Chondrocyte (in vitro differentiated cells): ENCODE data around the gene HPSE2. TPM values are rescaled to one million over a fixed set of nuclear protein-coding genes. Genes with fewer than 3 reads are reported as not detected.
"Not testable (repeated sequence)": the region's sequence is repeated elsewhere in the genome, so short reads cannot be mapped to it uniquely, and the experiment has no call there.

Source experiments
- DNase-seq: peaks from one replicate; pipeline ENCODE4 v3.0.0; 2021; ENCODE audit warnings: mixed read lengths, low spot score
- H3K27ac Mint-ChIP-seq: one replicate; pipeline ENCODE4 v1.8.0; 2021; ENCODE audit warnings: mild to moderate bottlenecking, moderate library complexity, mixed read lengths; ENCODE audit not compliant: unreplicated experiment
- H3K27me3 Mint-ChIP-seq: 2 replicates; pipeline ENCODE4 v1.8.0; 2021; ENCODE audit warnings: low read depth, mixed read lengths
- H3K36me3 Mint-ChIP-seq: 2 replicates; pipeline ENCODE4 v1.8.0; 2021; ENCODE audit warnings: low read depth, mixed read lengths
- H3K4me1 Mint-ChIP-seq: 2 replicates; pipeline ENCODE4 v1.8.0; 2021; ENCODE audit warnings: low read depth, mild to moderate bottlenecking, mixed read lengths
- H3K4me3 Mint-ChIP-seq: one replicate; pipeline ENCODE4 v1.8.0; 2021; ENCODE audit warnings: mild to moderate bottlenecking, moderate library complexity, mixed read lengths; ENCODE audit not compliant: unreplicated experiment
- H3K9me3 Mint-ChIP-seq: 2 replicates; pipeline ENCODE4 v1.8.0; 2021; ENCODE audit warnings: low read depth, mixed read lengths
- total RNA-seq: library from RNA; stranded (reverse); gene quantifications from 3 replicates; pipeline ENCODE4 v1.2.1, GENCODE V29; 2021
- TF ChIP-seq, protein P1 (sequence below): fragments of 200-600 bp; sonication (generic); IDR thresholded peaks from 2 replicates; pipeline ENCODE4 v1.5.0; 2021; ENCODE audit warnings: antibody characterized with exemption, mild to moderate bottlenecking, moderate library complexity

The HPSE2 gene
- total RNA-seq, 1 donor from 2014 or later = not detected

DNA sequence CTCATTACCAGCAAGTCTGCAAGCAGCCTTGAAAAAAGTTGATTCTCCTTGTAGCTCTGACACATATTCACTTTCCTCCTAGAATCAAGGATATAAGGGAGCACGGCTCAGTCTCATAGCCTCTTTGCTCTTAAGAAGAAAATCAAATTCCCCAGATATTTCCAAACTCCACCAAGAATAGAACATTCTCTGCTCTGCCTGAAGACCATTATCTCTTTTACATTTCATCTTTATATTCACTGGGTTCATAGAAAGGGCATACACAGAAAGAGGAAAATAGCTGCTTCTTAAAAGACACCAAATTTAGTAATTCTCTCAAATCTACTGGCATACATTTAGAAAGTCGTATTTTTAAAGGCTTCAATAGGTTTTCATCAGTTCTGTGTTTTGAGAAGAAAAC is 92.0 kb downstream of the HPSE2 start:
- H3K4me3 Mint-ChIP-seq = no peak overlapping the region
- no peaks in the 10 kb centered on the region for H3K36me3 Mint-ChIP-seq
- no peaks in the 10 kb centered on the region for H3K9me3 Mint-ChIP-seq
- H3K27me3 Mint-ChIP-seq = no peaks in the 10 kb centered on the region
- TF ChIP-seq, protein P1, sequence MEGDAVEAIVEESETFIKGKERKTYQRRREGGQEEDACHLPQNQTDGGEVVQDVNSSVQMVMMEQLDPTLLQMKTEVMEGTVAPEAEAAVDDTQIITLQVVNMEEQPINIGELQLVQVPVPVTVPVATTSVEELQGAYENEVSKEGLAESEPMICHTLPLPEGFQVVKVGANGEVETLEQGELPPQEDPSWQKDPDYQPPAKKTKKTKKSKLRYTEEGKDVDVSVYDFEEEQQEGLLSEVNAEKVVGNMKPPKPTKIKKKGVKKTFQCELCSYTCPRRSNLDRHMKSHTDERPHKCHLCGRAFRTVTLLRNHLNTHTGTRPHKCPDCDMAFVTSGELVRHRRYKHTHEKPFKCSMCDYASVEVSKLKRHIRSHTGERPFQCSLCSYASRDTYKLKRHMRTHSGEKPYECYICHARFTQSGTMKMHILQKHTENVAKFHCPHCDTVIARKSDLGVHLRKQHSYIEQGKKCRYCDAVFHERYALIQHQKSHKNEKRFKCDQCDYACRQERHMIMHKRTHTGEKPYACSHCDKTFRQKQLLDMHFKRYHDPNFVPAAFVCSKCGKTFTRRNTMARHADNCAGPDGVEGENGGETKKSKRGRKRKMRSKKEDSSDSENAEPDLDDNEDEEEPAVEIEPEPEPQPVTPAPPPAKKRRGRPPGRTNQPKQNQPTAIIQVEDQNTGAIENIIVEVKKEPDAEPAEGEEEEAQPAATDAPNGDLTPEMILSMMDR = no peak
- no peak overlapping the region for H3K27ac Mint-ChIP-seq
- DNase-seq = no peak
- H3K4me1 Mint-ChIP-seq = no peaks in the 10 kb centered on the region

DNA sequence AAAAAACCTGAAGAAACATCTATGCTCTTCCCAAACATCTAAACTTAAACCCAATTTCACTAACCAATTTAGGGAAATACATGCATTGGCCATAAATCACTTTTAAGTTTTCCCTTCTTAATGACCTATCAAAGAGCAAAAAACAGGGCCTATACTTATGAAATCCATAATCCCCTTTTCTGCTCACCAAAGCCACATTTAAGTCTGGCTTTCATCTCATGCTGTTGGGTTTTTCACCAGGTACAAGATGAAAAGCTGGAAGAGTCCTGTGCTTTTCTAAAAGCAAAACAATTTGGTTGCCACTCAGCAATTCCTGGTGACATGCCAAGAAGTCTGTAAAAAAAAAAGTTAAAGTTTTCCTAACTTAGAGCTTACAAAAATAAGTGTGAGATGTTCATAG is 92.6 kb downstream of the HPSE2 start:
- TF ChIP-seq, protein P1 = no peak
- H3K9me3 Mint-ChIP-seq = peaks cover under 1% of the 10 kb centered on the region
- H3K27ac Mint-ChIP-seq = no peak overlapping the region
- H3K27me3 Mint-ChIP-seq = no peaks in the 10 kb centered on the region
- no peaks in the 10 kb centered on the region for H3K36me3 Mint-ChIP-seq
- H3K4me3 Mint-ChIP-seq = no peak overlapping the region
- DNase-seq = no peak
- no peaks in the 10 kb centered on the region for H3K4me1 Mint-ChIP-seq

DNA sequence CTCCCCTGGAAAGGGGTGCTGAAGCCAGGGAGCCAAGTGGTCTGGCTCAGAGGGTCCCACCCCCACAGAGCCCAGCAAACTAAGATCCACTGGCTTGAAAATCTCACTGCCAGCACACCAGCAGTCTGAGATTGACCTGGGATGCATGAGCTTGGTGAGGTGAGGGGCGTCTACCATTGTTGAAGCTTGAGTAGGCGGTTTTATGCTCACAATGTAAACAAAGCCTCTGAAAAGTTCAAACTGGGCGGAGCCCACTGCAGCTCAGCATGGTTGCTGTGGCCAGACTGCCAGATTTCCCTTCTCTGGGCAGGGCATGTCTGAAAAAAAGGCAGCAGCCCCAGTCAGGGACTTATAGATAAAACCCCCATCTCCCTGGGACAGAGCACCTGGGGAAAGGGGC is 102.8 kb downstream of the HPSE2 start:
- not testable (repeated sequence) for DNase-seq, H3K4me3 Mint-ChIP-seq, H3K4me1 Mint-ChIP-seq, H3K27me3 Mint-ChIP-seq, H3K36me3 Mint-ChIP-seq, H3K27ac Mint-ChIP-seq
- peaks cover 23% of the 10 kb centered on the region for H3K9me3 Mint-ChIP-seq

DNA sequence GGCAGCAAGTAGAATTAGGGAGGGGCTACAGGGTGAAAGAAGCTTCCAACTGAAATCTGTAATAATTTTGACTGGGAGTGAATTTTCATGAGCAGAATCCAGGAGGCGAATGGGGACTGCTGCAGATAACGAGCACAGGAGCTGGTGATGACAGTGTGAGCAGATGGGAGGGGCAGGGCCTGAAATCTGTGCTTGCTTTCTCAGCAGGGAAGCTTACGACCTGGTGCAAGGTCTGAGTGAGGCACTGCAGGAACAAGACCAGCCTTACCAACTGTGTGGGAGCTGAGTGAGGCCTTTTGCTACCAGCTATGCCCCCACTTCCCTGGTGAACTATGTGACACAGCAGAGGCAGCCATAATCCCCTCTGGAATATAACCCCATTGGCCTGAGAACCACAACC is 109.8 kb downstream of the HPSE2 start:
- Mint-ChIP-seq H3K27me3 (no peaks in the 10 kb centered on the region), H3K36me3 (peaks cover 1% of the 10 kb centered on the region), H3K4me3 (no peak overlapping the region), H3K4me1 (no peaks in the 10 kb centered on the region), H3K9me3 (peaks cover 30% of the 10 kb centered on the region), H3K27ac (no peak overlapping the region)
- TF ChIP-seq, protein P1 = no peak
- DNase-seq = no peak

DNA sequence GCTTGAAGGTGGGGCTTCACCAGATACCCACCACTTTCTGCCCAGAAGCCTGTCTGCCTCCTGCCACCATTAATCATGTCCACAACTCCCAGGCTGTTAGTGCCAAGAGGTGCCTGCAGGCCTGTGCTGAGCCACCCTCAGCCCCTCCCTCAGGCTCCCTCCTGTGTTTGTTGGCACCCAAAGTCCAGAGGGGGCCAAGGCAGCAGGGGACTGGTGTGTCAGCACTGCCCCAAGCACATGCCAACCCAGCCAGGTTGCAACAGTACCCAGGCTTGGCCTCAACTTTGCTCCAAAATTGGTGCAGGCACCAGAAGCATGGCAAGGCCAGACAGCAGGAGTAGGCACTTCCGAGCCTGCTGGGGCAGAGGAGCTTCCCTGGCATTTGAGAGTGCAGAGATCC is 111.3 kb downstream of the HPSE2 start:
- H3K27ac Mint-ChIP-seq = no peak overlapping the region
- H3K36me3 Mint-ChIP-seq = peaks cover 1% of the 10 kb centered on the region
- no peaks in the 10 kb centered on the region for H3K4me1 Mint-ChIP-seq
- TF ChIP-seq, protein P1 = no peak
- no peak overlapping the region for H3K4me3 Mint-ChIP-seq
- DNase-seq = no peak
- H3K27me3 Mint-ChIP-seq = no peaks in the 10 kb centered on the region
- peaks cover 30% of the 10 kb centered on the region for H3K9me3 Mint-ChIP-seq

- Mint-ChIP-seq H3K36me3 (peaks cover 1% of the 10 kb centered on the region), H3K9me3 (peaks cover 28% of the 10 kb centered on the region), H3K27ac (no peak overlapping the region), H3K4me1 (no peaks in the 10 kb centered on the region), H3K4me3 (no peak overlapping the region), H3K27me3 (no peaks in the 10 kb centered on the region)
- no peak for DNase-seq
- TF ChIP-seq, protein P1 = no peak
These were observed 111.8 kb downstream of the HPSE2 start for GRCh38 chr10:99123851-99124250.
